ENCODE results near the gene TSKU.

DNA sequence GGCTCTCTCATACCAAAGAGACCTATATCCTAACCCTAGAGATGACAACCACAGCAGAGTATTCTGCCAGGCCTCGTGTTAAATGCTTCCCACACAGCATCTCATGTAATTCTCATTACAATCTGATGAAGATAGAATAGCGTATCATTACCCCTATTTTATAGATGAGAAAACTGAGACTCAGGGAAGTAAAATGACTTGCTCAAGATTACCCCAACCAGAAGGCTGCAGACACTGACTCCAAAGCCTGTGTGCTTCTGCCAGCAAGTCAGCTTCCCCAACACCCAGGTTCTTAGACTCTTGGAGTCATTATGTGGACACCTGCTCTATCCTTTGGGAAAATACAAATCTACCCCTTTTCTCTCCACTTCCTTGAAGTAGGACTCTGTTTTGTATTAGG lies 23.6 kb upstream of the TSKU start:
- TF ChIP-seq GATA2 (IDR thresholded peaks at IDR 0.05; ENCODE audit: low read depth, low read length) (no peak), GATA3 (IDR thresholded peaks at IDR 0.05; ENCODE audit: low read depth, low read length) (no peak)

Data from SH-SY5Y (cell line).